GM23248 (cell line): ENCODE data around the gene VEZT. TPM values are rescaled to one million over a fixed set of nuclear protein-coding genes. Genes with fewer than 3 reads are reported as not detected.

Source experiments
- DNase-seq: peaks from one replicate; pipeline ENCODE4 v3.0.0-alpha.2; 2015
- H2AFZ ChIP-seq: fragments of 200-600 bp; sonication (generic); 2 replicates; pipeline ENCODE4 v1.6.1; 2016; ENCODE audit warnings: antibody characterized with exemption
- H3F3A ChIP-seq: fragments of 200-600 bp; sonication (generic); 2 replicates; pipeline ENCODE4 v1.6.1; 2016; ENCODE audit warnings: mild to moderate bottlenecking, antibody characterized with exemption, mixed run types; ENCODE audit not compliant: insufficient read depth
- H3K27ac ChIP-seq: fragments of 200-600 bp; sonication (generic); 2 replicates; pipeline ENCODE4 v1.5.1; 2016; ENCODE audit warnings: mild to moderate bottlenecking
- H3K27me3 ChIP-seq: fragments of 200-600 bp; sonication (generic); replicated peaks from 2 replicates; pipeline ENCODE4 v1.6.1; 2016; ENCODE audit warnings: mild to moderate bottlenecking; ENCODE audit not compliant: insufficient read depth
- H3K36me3 ChIP-seq: fragments of 200-600 bp; sonication (generic); 2 replicates; pipeline ENCODE4 v1.6.1; 2016; ENCODE audit warnings: low read depth, mild to moderate bottlenecking
- H3K4me1 ChIP-seq: fragments of 200-600 bp; sonication (generic); 2 replicates; pipeline ENCODE4 v1.6.1; 2016; ENCODE audit warnings: mild to moderate bottlenecking; ENCODE audit not compliant: insufficient read depth
- H3K4me2 ChIP-seq: fragments of 200-600 bp; sonication (generic); one replicate; pipeline ENCODE4 v1.6.1; 2016; ENCODE audit warnings: mild to moderate bottlenecking; ENCODE audit not compliant: unreplicated experiment
- H3K4me3 ChIP-seq: fragments of 200-600 bp; sonication (generic); 2 replicates; pipeline ENCODE4 v1.5.1; 2016; ENCODE audit warnings: mild to moderate bottlenecking
- H3K79me2 ChIP-seq: fragments of 200-600 bp; sonication (generic); 2 replicates; pipeline ENCODE4 v1.6.1; 2016; ENCODE audit warnings: mild to moderate bottlenecking; ENCODE audit not compliant: insufficient read depth
- H3K9ac ChIP-seq: fragments of 200-600 bp; sonication (generic); 2 replicates; pipeline ENCODE4 v1.6.1; 2016; ENCODE audit warnings: mild to moderate bottlenecking
- H3K9me2 ChIP-seq: fragments of 200-600 bp; sonication (generic); 2 replicates; pipeline ENCODE4 v1.6.1; 2016; ENCODE audit warnings: mixed run types, mild to moderate bottlenecking, moderate library complexity; ENCODE audit not compliant: insufficient read depth
- H3K9me3 ChIP-seq: fragments of 200-600 bp; sonication (generic); one replicate; pipeline ENCODE4 v1.6.1; 2017; ENCODE audit warnings: low read depth
- H4K20me1 ChIP-seq: fragments of 200-600 bp; sonication (generic); 2 replicates; pipeline ENCODE4 v1.6.0; 2016; ENCODE audit not compliant: insufficient read depth
- EZH2 ChIP-seq: fragments of 200-600 bp; sonication (generic); IDR thresholded peaks from 2 replicates; pipeline ENCODE4 v1.6.1; 2018; ENCODE audit warnings: antibody characterized with exemption, mild to moderate bottlenecking; ENCODE audit not compliant: insufficient read depth, poor library complexity, severe bottlenecking
- EZH2phosphoT487 ChIP-seq: fragments of 200-600 bp; sonication (generic); IDR thresholded peaks from 2 replicates; pipeline ENCODE4 v1.6.1; 2018; ENCODE audit warnings: antibody characterized with exemption, moderate library complexity, mild to moderate bottlenecking, low read depth; ENCODE audit not compliant: insufficient read depth
- WGBS, 2 experiments: methylation state at CpG; one replicate each; pipeline ENCODE4 v1.1.6; 2015 to 2017; ENCODE audit warnings: low lambda C conversion rate in 2 of 2, low coverage in 1 of 2; ENCODE audit errors: missing lambda C conversion rate in 2 of 2; 5-methylcytosine and 5-hydroxymethylcytosine counted together
- in situ Hi-C: fragments of 300-500 bp; cut with MboI; formaldehyde crosslinking; loops from 2 replicates; pipeline ENCODE4 v1.15.0; 2020
- polyA plus RNA-seq: library from polyadenylated mRNA; unstranded; fragments of >200 nt; fragmentation: Nextera tagmentation; extraction: Ambion mirVana; gene quantifications from 2 replicates; pipeline ENCODE4 v1.2.1, GENCODE V29; 2016
- total RNA-seq: library from RNA; depleted of rRNA; stranded (reverse); fragments of >200 nt; shearing (Covaris generic); gene quantifications from 2 replicates; pipeline ENCODE4 v1.2.3, GENCODE V29; 2014

VEZT gene
- total and polyA plus RNA-seq, 2 experiments from 2014 or later, result 36.9 to 40.2 TPM

GRCh38 chr12:95326855-95327254, 109.2 kb downstream of the VEZT start:
- TF ChIP-seq EZH2phosphoT487, result no peak
- no peaks in the 10 kb centered on the region for H3F3A ChIP-seq
- H3K9me3 ChIP-seq, result no peaks in the 10 kb centered on the region
- no peaks in the 10 kb centered on the region for H4K20me1 ChIP-seq
- H3K27ac ChIP-seq, result no peak overlapping the region
- no peak overlapping the region for H3K9ac ChIP-seq
- no peak for DNase-seq
- no peaks in the 10 kb centered on the region for H3K36me3 ChIP-seq
- H2AFZ ChIP-seq, result no peak overlapping the region
- H3K4me1 ChIP-seq, result peaks cover 7% of the 10 kb centered on the region; the same call in 1 of the 2 replicates
- H3K79me2 ChIP-seq, result no peaks in the 10 kb centered on the region
- no peaks in the 10 kb centered on the region for H3K9me2 ChIP-seq
- no peak overlapping the region for H3K4me2 ChIP-seq
- in situ Hi-C loops, result loop anchor here (25.0 kb wide), 3 partner anchors 590 to 1190 kb away; partner anchors contain the start of gene PLXNC1
- no peaks in the 10 kb centered on the region for H3K27me3 ChIP-seq
- WGBS, 2 experiments, result 88 to 89% methylated on average over 5 of the region's 5 CpGs
- no peak overlapping the region for H3K4me3 ChIP-seq

GRCh38 chr12:95328708-95329107, 111.1 kb downstream of the VEZT start:
- H3K4me1 ChIP-seq, result peaks cover 7% of the 10 kb centered on the region; the same call in 1 of the 2 replicates
- in situ Hi-C loops, result loop anchor here (25.0 kb wide), 3 partner anchors 591 to 1191 kb away; partner anchors contain the start of gene PLXNC1
- no peak overlapping the region for H2AFZ ChIP-seq
- DNase-seq, result no peak
- H3K9me3 ChIP-seq, result no peaks in the 10 kb centered on the region
- no peaks in the 10 kb centered on the region for H3K9me2 ChIP-seq
- no peaks in the 10 kb centered on the region for H3K36me3 ChIP-seq
- H3K27me3 ChIP-seq, result no peaks in the 10 kb centered on the region
- no peak overlapping the region for H3K9ac ChIP-seq
- H3F3A ChIP-seq, result no peaks in the 10 kb centered on the region
- H3K27ac ChIP-seq, result no peak overlapping the region
- no peak for TF ChIP-seq EZH2phosphoT487
- no peak for TF ChIP-seq EZH2
- H4K20me1 ChIP-seq, result no peaks in the 10 kb centered on the region
- H3K4me3 ChIP-seq, result no peak overlapping the region
- H3K4me2 ChIP-seq, result no peak overlapping the region
- H3K79me2 ChIP-seq, result no peaks in the 10 kb centered on the region

GRCh38 chr12:95335948-95336347, 118.3 kb downstream of the VEZT start:
- no peak overlapping the region for H3K27ac ChIP-seq
- H3F3A ChIP-seq, result peaks cover 27% of the 10 kb centered on the region
- H3K9me2 ChIP-seq, result no peaks in the 10 kb centered on the region
- TF ChIP-seq EZH2 (no peak), EZH2phosphoT487 (no peak)
- H4K20me1 ChIP-seq, result no peaks in the 10 kb centered on the region
- no peaks in the 10 kb centered on the region for H3K27me3 ChIP-seq
- H3K9me3 ChIP-seq, result no peaks in the 10 kb centered on the region
- 14 to 19% methylated on average over 4 of the region's 4 CpGs for WGBS, 2 experiments
- H2AFZ ChIP-seq, result peak overlapping the region; percentile 73
- peak overlapping the region; percentile 75 for H3K4me2 ChIP-seq
- H3K9ac ChIP-seq, result no peak overlapping the region
- no peak for DNase-seq
- no peaks in the 10 kb centered on the region for H3K36me3 ChIP-seq
- no peaks in the 10 kb centered on the region for H3K79me2 ChIP-seq
- in situ Hi-C loops, result loop anchor here (5.0 to 25.0 kb wide), 5 partner anchors 111 to 1199 kb away; partner anchors contain the start of gene PLXNC1
- peaks cover 36% of the 10 kb centered on the region for H3K4me1 ChIP-seq
- peak overlapping the region; percentile 43; the same call in 1 of the 2 replicates for H3K4me3 ChIP-seq

- no peaks in the 10 kb centered on the region for H4K20me1 ChIP-seq
- TF ChIP-seq EZH2phosphoT487, result no peak
- TF ChIP-seq EZH2, result no peak
- H3K27ac ChIP-seq, result no peak overlapping the region
- H3K36me3 ChIP-seq, result no peaks in the 10 kb centered on the region
- WGBS, 2 experiments, result 13% methylated on average over 10 of the region's 10 CpGs
- H3K4me1 ChIP-seq, result peaks cover 36% of the 10 kb centered on the region
- H3K27me3 ChIP-seq, result no peaks in the 10 kb centered on the region
- H3K4me2 ChIP-seq, result peak overlapping the region; percentile 75
- peak; percentile 83 for DNase-seq
- no peaks in the 10 kb centered on the region; the same call in 1 of the 2 replicates for H3K9me2 ChIP-seq
- H3F3A ChIP-seq, result peaks cover 29% of the 10 kb centered on the region
- no peak overlapping the region for H3K9ac ChIP-seq
- in situ Hi-C loops, result loop anchor here (5.0 to 25.0 kb wide), 5 partner anchors 112 to 1199 kb away; partner anchors contain the start of gene PLXNC1
- H2AFZ ChIP-seq, result peak overlapping the region; percentile 73
- H3K4me3 ChIP-seq, result peak overlapping the region; percentile 43; the same call in 1 of the 2 replicates
- no peaks in the 10 kb centered on the region for H3K9me3 ChIP-seq
- H3K79me2 ChIP-seq, result no peaks in the 10 kb centered on the region
These were observed 118.9 kb downstream of the VEZT start for GRCh38 chr12:95336387-95337067.
